ENCODE data around the gene IMPACT. TPM values are rescaled to one million over a fixed set of nuclear protein-coding genes. Genes with fewer than 3 reads are reported as not detected.

Gene IMPACT
- total and polyA plus RNA-seq, 2 of the 4 experiments (the other 2 are of a cell fraction): 11.8 to 13.8 TPM

DNA sequence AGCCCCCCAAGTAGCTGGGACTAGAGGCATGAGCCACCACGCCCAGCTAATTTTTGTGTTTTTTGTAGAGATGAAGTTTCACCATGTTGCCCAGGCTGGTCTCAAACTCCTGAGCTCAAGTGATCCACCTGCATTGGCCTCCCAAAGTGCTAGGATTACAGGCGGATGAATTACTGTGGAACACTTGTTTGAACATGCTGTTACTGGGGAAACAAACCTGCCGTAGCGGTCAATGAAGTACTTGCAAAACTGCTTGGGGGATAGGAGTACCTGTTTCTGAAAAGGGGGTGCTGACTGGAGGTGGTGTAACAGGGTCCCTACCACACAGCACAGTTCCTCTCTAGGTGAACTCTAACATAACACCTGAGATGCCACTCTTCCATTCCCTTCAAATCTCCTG lies 5.9 kb upstream of the IMPACT start:
- Histone ChIP-seq H2AFZ (replicated peaks; ENCODE audit: low read length, poor library complexity) (no peak overlapping the region), H3K4me3 (ENCODE audit: insufficient read depth, low read depth, low read length) (no peak overlapping the region), H3K56ac (ENCODE audit: extremely low read depth, insufficient read depth, low read length) (no peak overlapping the region), H2BK120ac (ENCODE audit: low read depth, low read length) (no peak overlapping the region), H3K4me1 (ENCODE audit: control insufficient read depth, insufficient read depth, low read length) (no peaks in the 10 kb centered on the region), H3K18ac (ENCODE audit: low read depth, low read length) (no peak overlapping the region), H3K4me2 (ENCODE audit: low read depth, low read length) (no peak overlapping the region), H2BK20ac (ENCODE audit: low read depth, low read length) (no peak overlapping the region), H4K5ac (ENCODE audit: low read depth, low read length) (no peak overlapping the region), H4K8ac (ENCODE audit: low read depth in 2 of 2, low read length in 2 of 2) (no peak overlapping the region), H4K20me1 (ENCODE audit: insufficient read depth, low read length) (no peaks in the 10 kb centered on the region), H3K4ac (ENCODE audit: low read depth, low read length) (no peak overlapping the region), H3K9ac (ENCODE audit: low read depth, low read length) (no peak overlapping the region), H2BK15ac (ENCODE audit: low read depth, low read length) (no peak overlapping the region), H3K14ac (replicated peaks; ENCODE audit: low read depth, low read length) (no peak overlapping the region), H2AK5ac (ENCODE audit: low read depth, low read length) (no peak overlapping the region), H4K91ac (ENCODE audit: insufficient read depth, low read depth, low read length) (no peak overlapping the region), H2AK9ac (replicated peaks; ENCODE audit: low read depth, low read length, poor library complexity) (no peak overlapping the region), H3K9me1 (ENCODE audit: insufficient read depth, low read length) (no peaks in the 10 kb centered on the region), H3K27me3 (ENCODE audit: control insufficient read depth, insufficient read depth, low read length) (peaks cover 16% of the 10 kb centered on the region), H3K79me1 (ENCODE audit: low read depth in 1 of 2, low read length in 2 of 2) (no peaks in the 10 kb centered on the region), H2BK5ac (ENCODE audit: low read depth, low read length, poor library complexity, severe bottlenecking) (no peak overlapping the region), H3K23ac (ENCODE audit: low read depth, low read length) (no peak overlapping the region), H3K27ac (ENCODE audit: insufficient read depth, low read length) (no peak overlapping the region), H3K9me3 (ENCODE audit: control insufficient read depth, insufficient read depth, low read length) (no peaks in the 10 kb centered on the region), H3K36me3 (ENCODE audit: control insufficient read depth, insufficient read depth, low read length) (no peaks in the 10 kb centered on the region)
- intact Hi-C loops (cut with micrococcal nuclease): no loop called here
- TF ChIP-seq CEBPB (IDR thresholded peaks at IDR 0.05; ENCODE audit: low read depth, low read length): no peak
- TF ChIP-seq, protein P1, sequence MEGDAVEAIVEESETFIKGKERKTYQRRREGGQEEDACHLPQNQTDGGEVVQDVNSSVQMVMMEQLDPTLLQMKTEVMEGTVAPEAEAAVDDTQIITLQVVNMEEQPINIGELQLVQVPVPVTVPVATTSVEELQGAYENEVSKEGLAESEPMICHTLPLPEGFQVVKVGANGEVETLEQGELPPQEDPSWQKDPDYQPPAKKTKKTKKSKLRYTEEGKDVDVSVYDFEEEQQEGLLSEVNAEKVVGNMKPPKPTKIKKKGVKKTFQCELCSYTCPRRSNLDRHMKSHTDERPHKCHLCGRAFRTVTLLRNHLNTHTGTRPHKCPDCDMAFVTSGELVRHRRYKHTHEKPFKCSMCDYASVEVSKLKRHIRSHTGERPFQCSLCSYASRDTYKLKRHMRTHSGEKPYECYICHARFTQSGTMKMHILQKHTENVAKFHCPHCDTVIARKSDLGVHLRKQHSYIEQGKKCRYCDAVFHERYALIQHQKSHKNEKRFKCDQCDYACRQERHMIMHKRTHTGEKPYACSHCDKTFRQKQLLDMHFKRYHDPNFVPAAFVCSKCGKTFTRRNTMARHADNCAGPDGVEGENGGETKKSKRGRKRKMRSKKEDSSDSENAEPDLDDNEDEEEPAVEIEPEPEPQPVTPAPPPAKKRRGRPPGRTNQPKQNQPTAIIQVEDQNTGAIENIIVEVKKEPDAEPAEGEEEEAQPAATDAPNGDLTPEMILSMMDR (conservative IDR thresholded peaks at IDR 0.05; ENCODE audit: low read depth, low read length): no peak
- TF ChIP-seq CHD1 (IDR thresholded peaks at IDR 0.05; ENCODE audit: low read depth, low read length): no peak
- no peak for TF ChIP-seq POLR2A (IDR thresholded peaks at IDR 0.05; ENCODE audit: low read depth, low read length)
- TF ChIP-seq MAFK (IDR thresholded peaks at IDR 0.05; ENCODE audit: low read depth, low read length): no peak
- no peak for TF ChIP-seq RCOR1 (IDR thresholded peaks at IDR 0.05; ENCODE audit: insufficient replicate concordance, low read length)
- ATAC-seq (ENCODE audit: low read depth) (no peak), DNase-seq (no peak)
- in situ Hi-C loops (cut with MboI; ENCODE audit: low sequenced_read_pairs): no loop called here
- dilution Hi-C loops (cut with HindIII; ENCODE audit: low sequenced_read_pairs, unreplicated experiment): no loop called here
- BruUV-seq (replicated peaks): no TSS peak
- WGBS, 2 experiments (ENCODE audit: extremely low coverage in 2 of 2, insufficient read length in 1 of 2): 40% methylated on average over 1 of the region's 4 CpGs; no CpG with 5 or more reads in 1 of the 2 experiments
- CTCF ChIA-PET: no interaction called here
- POLR2A ChIA-PET (ENCODE audit: unreplicated experiment): no interaction called here
